Epithelial cell of esophagus (primary cell): ENCODE data around the gene RBP4.

ENCODE experiments used
- DNase-seq: peaks from one replicate; pipeline ENCODE4 v3.0.0; 2010; ENCODE audit warnings: low read depth
- H3K4me3 ChIP-seq: 2 replicates; pipeline ENCODE4 v1.5.1; 2011; ENCODE audit warnings: mild to moderate bottlenecking, low read length, control low read depth
- TF ChIP-seq, protein P1 (sequence below): IDR thresholded peaks from 2 replicates; pipeline ENCODE4 v1.5.1; 2011; ENCODE audit warnings: low read depth, mild to moderate bottlenecking, low read length, control low read depth, inconsistent platforms; ENCODE audit not compliant: insufficient read depth; ENCODE audit errors: missing control alignments

The RBP4 gene

DNA sequence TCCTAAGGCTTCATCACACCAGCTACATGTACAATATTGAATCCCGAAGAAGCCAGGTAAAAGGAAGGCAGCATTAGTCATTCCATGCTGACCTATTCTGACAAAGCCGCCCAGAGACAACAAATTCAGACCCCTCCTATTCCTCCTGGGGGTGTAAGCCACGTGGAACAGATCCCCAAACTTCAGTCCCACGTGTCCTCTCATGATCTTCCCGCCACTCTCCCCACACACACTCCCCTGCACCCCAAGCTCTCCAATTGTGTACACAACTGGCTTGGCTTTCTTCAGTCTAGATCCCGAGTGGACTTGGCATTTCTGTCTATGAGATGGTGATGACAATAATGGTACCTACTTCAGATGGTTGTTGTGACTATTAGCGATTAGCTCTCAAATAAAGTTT, 19.9 kb upstream of the RBP4 start:
- DNase-seq: no peak
- no peak overlapping the region for H3K4me3 ChIP-seq
- TF ChIP-seq, protein P1, sequence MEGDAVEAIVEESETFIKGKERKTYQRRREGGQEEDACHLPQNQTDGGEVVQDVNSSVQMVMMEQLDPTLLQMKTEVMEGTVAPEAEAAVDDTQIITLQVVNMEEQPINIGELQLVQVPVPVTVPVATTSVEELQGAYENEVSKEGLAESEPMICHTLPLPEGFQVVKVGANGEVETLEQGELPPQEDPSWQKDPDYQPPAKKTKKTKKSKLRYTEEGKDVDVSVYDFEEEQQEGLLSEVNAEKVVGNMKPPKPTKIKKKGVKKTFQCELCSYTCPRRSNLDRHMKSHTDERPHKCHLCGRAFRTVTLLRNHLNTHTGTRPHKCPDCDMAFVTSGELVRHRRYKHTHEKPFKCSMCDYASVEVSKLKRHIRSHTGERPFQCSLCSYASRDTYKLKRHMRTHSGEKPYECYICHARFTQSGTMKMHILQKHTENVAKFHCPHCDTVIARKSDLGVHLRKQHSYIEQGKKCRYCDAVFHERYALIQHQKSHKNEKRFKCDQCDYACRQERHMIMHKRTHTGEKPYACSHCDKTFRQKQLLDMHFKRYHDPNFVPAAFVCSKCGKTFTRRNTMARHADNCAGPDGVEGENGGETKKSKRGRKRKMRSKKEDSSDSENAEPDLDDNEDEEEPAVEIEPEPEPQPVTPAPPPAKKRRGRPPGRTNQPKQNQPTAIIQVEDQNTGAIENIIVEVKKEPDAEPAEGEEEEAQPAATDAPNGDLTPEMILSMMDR: no peak

- TF ChIP-seq, protein P1: no peak
- DNase-seq: no peak
- no peak overlapping the region for H3K4me3 ChIP-seq
Observed at GRCh38 chr10:93615576-93616235, 14.7 kb upstream of the RBP4 start.

- TF ChIP-seq, protein P1: no peak
- DNase-seq: no peak
Observed at GRCh38 chr10:93614101-93614825, 13.2 kb upstream of the RBP4 start.

DNA sequence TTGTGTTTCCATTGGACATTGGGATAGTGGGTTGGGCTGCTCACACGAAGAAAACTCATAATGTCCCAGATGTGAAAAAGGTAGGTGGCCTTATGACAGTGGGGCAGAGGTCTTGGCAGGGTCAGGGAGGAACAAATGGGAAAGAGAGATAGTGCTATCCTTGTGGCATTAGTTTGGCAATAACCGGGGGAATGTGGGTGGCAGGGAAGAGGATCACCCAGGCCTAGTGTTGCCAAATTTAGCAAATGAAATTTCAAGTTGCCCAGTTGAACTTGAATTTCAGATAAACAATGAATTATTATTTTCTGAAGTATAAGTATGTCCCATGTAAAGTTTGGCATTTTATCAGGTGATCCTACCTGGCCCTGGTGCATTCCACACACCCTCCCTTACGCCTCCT, 12.1 kb upstream of the RBP4 start:
- TF ChIP-seq, protein P1: no peak
- no peak overlapping the region for H3K4me3 ChIP-seq
- DNase-seq: no peak

More at GRCh38 chr10:93614101-93614825, 13.2 kb upstream of the RBP4 start:
- H3K4me3 ChIP-seq: no peak overlapping the region

- no peak for DNase-seq
- TF ChIP-seq, protein P1: no peak
- no peak within 1 kb of the TSS for H3K4me3 ChIP-seq
Observed at GRCh38 chr10:93612311-93612710, 11.3 kb upstream of the RBP4 start, which contains the start of gene PDE6C. TSS of gene PDE6C (plus strand) at chr10:93612537. CDS start at chr10:93612726, 189 bp downstream.

DNA sequence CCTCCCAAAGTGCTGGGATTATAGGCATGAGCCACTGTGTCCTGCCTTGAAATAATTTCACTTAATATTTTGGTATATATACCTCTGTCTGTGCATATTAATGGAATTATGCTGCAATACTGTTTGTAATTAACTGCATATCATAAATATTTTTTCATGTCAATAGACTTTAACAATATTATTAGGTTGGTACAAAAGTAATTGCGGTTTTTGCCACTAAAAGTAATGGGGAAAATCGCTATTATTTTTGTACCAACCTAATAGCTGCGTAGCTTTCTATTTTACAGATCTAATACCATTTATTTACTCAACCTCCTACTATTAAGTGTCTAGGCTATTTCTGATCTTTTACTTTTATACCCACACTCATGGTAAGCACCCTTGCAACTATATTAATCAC, 7.4 kb upstream of the RBP4 start:
- TF ChIP-seq, protein P1: no peak
- no peak overlapping the region for H3K4me3 ChIP-seq
- DNase-seq: no peak
